SK-N-SH (cell line): ENCODE data around the gene SNAI1. TPM values are rescaled to one million over a fixed set of nuclear protein-coding genes. Genes with fewer than 3 reads are reported as not detected.
"Not testable (repeated sequence)": the region's sequence is repeated elsewhere in the genome, so short reads cannot be mapped to it uniquely, and the experiment has no call there.

ENCODE experiments used
- CTCF ChIA-PET: fragments of 300-600, 350-600 bp; formaldehyde crosslinking; extraction: SDS; loops from one replicate; lab custom pipeline; 2021; lab: Yijun Ruan, JAX
- POLR2A ChIA-PET: fragments of 350-600 bp; sonication (Branson Sonifier 250); formaldehyde crosslinking; extraction: SDS; loops from one replicate; lab custom pipeline; 2020; ENCODE audit warnings: antibody characterized with exemption, inconsistent platforms; lab: Yijun Ruan, JAX
- DNase-seq: peaks from one replicate; pipeline ENCODE4 v3.0.0; 2012
- H2AFZ ChIP-seq: fragments of 200-600 bp; sonication (generic); 2 replicates; pipeline ENCODE4 v1.8.1; 2016; ENCODE audit warnings: antibody characterized with exemption, mild to moderate bottlenecking, low read depth
- H3F3A ChIP-seq: fragments of 200-600 bp; sonication (generic); replicated peaks from 2 replicates; pipeline ENCODE3; 2016; ENCODE audit warnings: antibody characterized with exemption, mild to moderate bottlenecking; ENCODE audit not compliant: insufficient read depth
- H3K27ac ChIP-seq, 2 experiments: fragments of 200-500 bp in 1 of 2; fragments of 200-600 bp in 1 of 2; sonication (Bioruptor generic) in 1 of 2; sonication (generic), shearing (Covaris generic) in 1 of 2; 2 replicates each; pipeline versions ENCODE4 v1.5.1 to v1.6.1; 2014 to 2016; ENCODE audit warnings: low read depth in 2 of 2, inconsistent platforms in 1 of 2, low read length in 1 of 2, mild to moderate bottlenecking in 1 of 2, mixed read lengths in 1 of 2
- H3K27me3 ChIP-seq: fragments of 200-600 bp; sonication (generic), shearing (Covaris generic); 2 replicates; pipeline ENCODE4 v1.6.1; 2016; ENCODE audit warnings: mixed run types; ENCODE audit not compliant: insufficient read depth
- H3K36me3 ChIP-seq, 2 experiments: fragments of 200-500 bp in 1 of 2; fragments of 200-600 bp in 1 of 2; sonication (Bioruptor generic) in 1 of 2; sonication (generic) in 1 of 2; replicated peaks in 1 of 2; 2 replicates each; pipeline versions ENCODE3 to v1.5.1; 2014 to 2016; ENCODE audit warnings: low read length in 1 of 2, mild to moderate bottlenecking in 1 of 2; ENCODE audit not compliant: insufficient read depth in 2 of 2, control insufficient read depth in 1 of 2
- H3K4me1 ChIP-seq, 2 experiments: fragments of 200-500 bp in 1 of 2; fragments of 200-600 bp in 1 of 2; sonication (Bioruptor generic) in 1 of 2; sonication (generic), shearing (Covaris generic) in 1 of 2; 2 replicates each; pipeline versions ENCODE4 v1.5.1 to v1.6.1; 2014 to 2016; ENCODE audit warnings: low read depth in 1 of 2, low read length in 1 of 2, mixed run types in 1 of 2; ENCODE audit not compliant: insufficient read depth in 2 of 2, control insufficient read depth in 1 of 2
- H3K4me2 ChIP-seq: fragments of 200-600 bp; sonication (generic), shearing (Covaris generic); 2 replicates; pipeline ENCODE4 v1.6.1; 2017; ENCODE audit warnings: mixed run types
- H3K4me3 ChIP-seq, 2 experiments: fragments of 200-500 bp in 1 of 2; fragments of 200-600 bp in 1 of 2; sonication (Bioruptor generic) in 1 of 2; sonication (generic), shearing (Covaris generic) in 1 of 2; 2 replicates each; pipeline versions ENCODE4 v1.5.1 to v1.8.1; 2014 to 2016; ENCODE audit warnings: low read depth in 2 of 2, inconsistent platforms in 1 of 2, low read length in 1 of 2, mild to moderate bottlenecking in 1 of 2, mixed read lengths in 1 of 2, moderate library complexity in 1 of 2
- H3K79me2 ChIP-seq: fragments of 200-600 bp; sonication (generic); 2 replicates; pipeline ENCODE4 v1.8.1; 2017; ENCODE audit warnings: mild to moderate bottlenecking; ENCODE audit not compliant: insufficient read depth
- H3K9ac ChIP-seq: fragments of 200-600 bp; sonication (generic); 2 replicates; pipeline ENCODE4 v1.6.1; 2017; ENCODE audit warnings: mixed run types
- H3K9me2 ChIP-seq: fragments of 200-600 bp; sonication (generic); 2 replicates; pipeline ENCODE4 v1.6.1; 2017; ENCODE audit warnings: mixed run types
- H3K9me3 ChIP-seq: fragments of 200-600 bp; sonication (generic); 2 replicates; pipeline ENCODE4 v1.6.1; 2017; ENCODE audit warnings: mixed run types, mild to moderate bottlenecking, moderate library complexity
- H4K20me1 ChIP-seq: fragments of 200-600 bp; sonication (generic); 2 replicates; pipeline ENCODE4 v1.6.1; 2017; ENCODE audit warnings: mild to moderate bottlenecking, mixed run types; ENCODE audit not compliant: insufficient read depth
- CTCF ChIP-seq: fragments of 200-600 bp; sonication (generic); IDR thresholded peaks from 2 replicates; pipeline ENCODE4 v1.6.1; 2017; ENCODE audit warnings: antibody characterized with exemption, mild to moderate bottlenecking, moderate library complexity
- EP300 ChIP-seq, 2 experiments: IDR thresholded peaks; 2 replicates each; pipeline versions ENCODE4 v1.4.0 to v1.6.1; 2012; ENCODE audit warnings: borderline replicate concordance in 1 of 2, low read depth in 1 of 2, low read length in 1 of 2
- EZH2phosphoT487 ChIP-seq: fragments of 200-600 bp; sonication (generic); IDR thresholded peaks from 2 replicates; pipeline ENCODE4 v1.6.1; 2017; ENCODE audit warnings: low read depth, mixed run types, mild to moderate bottlenecking, antibody characterized with exemption, moderate library complexity, borderline replicate concordance
- FOSL2 ChIP-seq: IDR thresholded peaks from 2 replicates; pipeline ENCODE4 v1.4.0; 2012; ENCODE audit warnings: low read depth, mild to moderate bottlenecking, moderate library complexity, borderline replicate concordance
- GABPA ChIP-seq: IDR thresholded peaks from 2 replicates; pipeline ENCODE4 v1.4.0; 2012; ENCODE audit warnings: low read depth, mild to moderate bottlenecking
- IRF3 ChIP-seq: fragments of 150-350 bp; IDR thresholded peaks from 2 replicates; pipeline ENCODE4 v1.6.1; 2016; ENCODE audit warnings: mild to moderate bottlenecking, low read depth, low read length
- JUND ChIP-seq: IDR thresholded peaks from 2 replicates; pipeline ENCODE4 v1.4.0; 2012
- MEF2A ChIP-seq: IDR thresholded peaks from 2 replicates; pipeline ENCODE4 v1.4.0; 2012; ENCODE audit warnings: low read depth, borderline replicate concordance
- NFIC ChIP-seq: IDR thresholded peaks from 2 replicates; pipeline ENCODE4 v1.4.0; 2012; ENCODE audit warnings: borderline replicate concordance
- PBX3 ChIP-seq: IDR thresholded peaks from 2 replicates; pipeline ENCODE4; 2012
- POLR2AphosphoS5 ChIP-seq: IDR thresholded peaks from 2 replicates; pipeline ENCODE4 v1.6.1; 2012; ENCODE audit warnings: low read depth, low read length
- RCOR1 ChIP-seq: fragments of 150-350 bp; IDR thresholded peaks from 2 replicates; pipeline ENCODE4 v1.6.1; 2017; ENCODE audit warnings: antibody characterized with exemption, low read length
- RFX5 ChIP-seq: IDR thresholded peaks from 2 replicates; pipeline ENCODE4 v1.6.1; 2012; ENCODE audit warnings: mild to moderate bottlenecking, improper control_type of control experiment, low read length
- TEAD4 ChIP-seq: IDR thresholded peaks from 2 replicates; pipeline ENCODE4 v1.4.0; 2012; ENCODE audit warnings: mild to moderate bottlenecking, borderline replicate concordance; ENCODE audit not compliant: insufficient read depth
- USF1 ChIP-seq: IDR thresholded peaks from 2 replicates; pipeline ENCODE4 v1.4.0; 2012; ENCODE audit warnings: low read depth, borderline replicate concordance
- USF2 ChIP-seq: fragments of 150-350 bp; IDR thresholded peaks from 2 replicates; pipeline ENCODE4 v1.6.1; 2017; ENCODE audit warnings: antibody characterized with exemption, low read length, low read depth, borderline replicate concordance
- YY1 ChIP-seq: IDR thresholded peaks from 2 replicates; pipeline ENCODE4 v1.4.0; 2012; ENCODE audit warnings: low read depth, mild to moderate bottlenecking
- ZBTB33 ChIP-seq: IDR thresholded peaks from 2 replicates; pipeline ENCODE4 v1.4.0; 2012; ENCODE audit warnings: low read depth, borderline replicate concordance
- WGBS: methylation state at CpG from one replicate; pipeline ENCODE4 v1.1.6; 2017; ENCODE audit warnings: low lambda C conversion rate; 5-methylcytosine and 5-hydroxymethylcytosine counted together
- polyA plus RNA-seq, 3 experiments: library from polyadenylated mRNA; depleted of rRNA; stranded (reverse); fragments of >200 nt; gene quantifications; 2 replicates each; pipeline ENCODE4 v1.2.3, GENCODE V29; 2012

SNAI1 gene
- polyA plus RNA-seq, 1 of the 3 experiments (the other 2 are of a cell fraction) = 6.2 TPM

- no peak for DNase-seq
- Histone ChIP-seq H4K20me1 (no peaks in the 10 kb centered on the region), H3K36me3 (peaks cover 22 to 61% of the 10 kb centered on the region in 2 experiments), H3K9me2 (no peaks in the 10 kb centered on the region), H3K4me1 (no peaks in the 10 kb centered on the region; a peak in 1 of 4 replicates), H3K4me2 (no peak overlapping the region), H3K79me2 (peaks cover 20% of the 10 kb centered on the region), H3K27ac (no peak overlapping the region), H3K4me3 (no peak overlapping the region), H3K9ac (no peak overlapping the region), H3F3A (peaks cover 17% of the 10 kb centered on the region), H3K27me3 (no peaks in the 10 kb centered on the region), H2AFZ (no peak overlapping the region), H3K9me3 (no peaks in the 10 kb centered on the region)
- POLR2A ChIA-PET = no interaction called here
- 94% methylated on average over 18 of the region's 18 CpGs for WGBS
- CTCF ChIA-PET = interaction anchor here (0.7 to 3.9 kb wide), 4 partner anchors 8 to 115 kb away, joined by 3 to 14 read pairs (median 3); no protein-coding TSS in a partner anchor
- no peak for TF ChIP-seq EZH2phosphoT487
- no peak for TF ChIP-seq EP300 (IDR thresholded peaks at IDR 0.05; ENCODE audit: borderline replicate concordance in 1 of 2, low read depth in 1 of 2, low read length in 1 of 2)
- no peak for TF ChIP-seq PBX3
- TF ChIP-seq GABPA = no peak
- no peak for TF ChIP-seq USF1
- TF ChIP-seq JUND = no peak
- TF ChIP-seq USF2 = no peak
- no peak for TF ChIP-seq IRF3
- no peak for TF ChIP-seq CTCF
- TF ChIP-seq MEF2A = no peak
- TF ChIP-seq FOSL2 = no peak
- no peak for TF ChIP-seq TEAD4
- TF ChIP-seq RCOR1 = no peak
- no peak for TF ChIP-seq POLR2AphosphoS5
- no peak for TF ChIP-seq RFX5
- no peak for TF ChIP-seq ZBTB33
- TF ChIP-seq YY1 = no peak
- no peak for TF ChIP-seq NFIC
Measured at GRCh38 chr20:49956689-49957088, 26.1 kb upstream of the SNAI1 start.

- peaks cover 13% of the 10 kb centered on the region for H3K79me2 ChIP-seq
- CTCF ChIA-PET = interaction anchor here (0.8 to 0.9 kb wide), 2 partner anchors 24 to 114 kb away, joined by 3 read pairs; no protein-coding TSS in a partner anchor
- H3K9me3 ChIP-seq, H3K9ac ChIP-seq, H2AFZ ChIP-seq, H3K9me2 ChIP-seq, H4K20me1 ChIP-seq, H3K4me2 ChIP-seq, POLR2A ChIA-PET, H3K27me3 ChIP-seq, H3K4me1 ChIP-seq, DNase-seq, H3K27ac ChIP-seq, H3K4me3 ChIP-seq: not testable (repeated sequence)
- peaks cover 12% of the 10 kb centered on the region for H3F3A ChIP-seq
- WGBS = 94% methylated on average over 11 of the region's 12 CpGs
- H3K36me3 ChIP-seq = peaks cover 17 to 55% of the 10 kb centered on the region in 2 experiments
Measured at GRCh38 chr20:49957089-49957938, 25.5 kb upstream of the SNAI1 start.
